ENCODE data around the gene VEGFC.

VEGFC gene

GRCh38 chr4:176792326-176793059 is at the start of gene VEGFC:
Gene VEGFC (minus strand): TSS chr4:176792922. CDS start chr4:176792311, 611 bp downstream.
- DNase-seq = peak; percentile 38

GRCh38 chr4:176841711-176842112 is 49.0 kb upstream of the VEGFC start:
- DNase-seq = no peak

GRCh38 chr4:176840166-176840565 is 47.4 kb upstream of the VEGFC start:
- DNase-seq = no peak

GRCh38 chr4:176839656-176840055 is 46.9 kb upstream of the VEGFC start:
- no peak for DNase-seq

GRCh38 chr4:176838601-176839433 is 46.1 kb upstream of the VEGFC start:
- no peak for DNase-seq

- DNase-seq = no peak
These were observed 44.6 kb upstream of the VEGFC start for GRCh38 chr4:176837169-176837895.

- no peak for DNase-seq
These were observed 41.8 kb upstream of the VEGFC start for GRCh38 chr4:176834531-176834930.

GRCh38 chr4:176833400-176834175 is 40.9 kb upstream of the VEGFC start:
- no peak for DNase-seq

- no peak for DNase-seq
These were observed 38.2 kb upstream of the VEGFC start for GRCh38 chr4:176830971-176831370.

- no peak for DNase-seq
These were observed 32.9 kb upstream of the VEGFC start for GRCh38 chr4:176825586-176825985.

- DNase-seq = no peak
These were observed 32.1 kb upstream of the VEGFC start for GRCh38 chr4:176824645-176825366.

- no peak for DNase-seq
These were observed 25.8 kb upstream of the VEGFC start for GRCh38 chr4:176818531-176818930.

- no peak for DNase-seq
These were observed 24.5 kb upstream of the VEGFC start for GRCh38 chr4:176817204-176817603.

GRCh38 chr4:176814770-176815169 is 22.0 kb upstream of the VEGFC start:
- no peak for DNase-seq

GRCh38 chr4:176810481-176811249 is 17.9 kb upstream of the VEGFC start:
- no peak for DNase-seq

- no peak for DNase-seq
These were observed 14.2 kb upstream of the VEGFC start for GRCh38 chr4:176806778-176807375.

- no peak for DNase-seq
These were observed 12.4 kb upstream of the VEGFC start for GRCh38 chr4:176805155-176805554.

GRCh38 chr4:176800891-176801534 is 8.3 kb upstream of the VEGFC start:
- DNase-seq = no peak

- no peak for DNase-seq
These were observed 6.9 kb upstream of the VEGFC start for GRCh38 chr4:176799653-176800052.

GRCh38 chr4:176798540-176798939 is 5.8 kb upstream of the VEGFC start:
- DNase-seq = no peak

Data from activated CD4-positive, alpha-beta T cell treated with anti-CD3 and anti-CD28 coated beads, Interleukin-2, Interleukin-6, amounts not matched to agents 100 ng/mL and 50 ng/mL, durations not matched to agents 16 hours and 8 hours (primary cell).